Measurements from ENCODE around the gene PCDHGA5. TPM values are rescaled to one million over a fixed set of nuclear protein-coding genes. Genes with fewer than 3 reads are reported as not detected.
A peak's percentile ranks its signal among the peaks of the same experiment; 100 is the strongest.

The PCDHGA5 gene
- total RNA-seq, 1 experiment from 2014 or later: 1.3 TPM

- no peaks in the 10 kb centered on the region for H3K27me3 ChIP-seq (ENCODE audit: insufficient read depth, low read length)
- H3K4me1 ChIP-seq (ENCODE audit: insufficient read depth, low read length): no peaks in the 10 kb centered on the region
- H3K79me2 ChIP-seq (ENCODE audit: insufficient read depth, low read length): no peaks in the 10 kb centered on the region
- WGBS (ENCODE audit: extremely low coverage, insufficient read length, low lambda C conversion rate): 100% methylated on average over 6 of the region's 29 CpGs
- peak within 1 kb of the TSS in 2 of 3 experiments; percentile 56 to 57; a peak in 2 of 7 replicates for H3K27ac Mint-ChIP-seq
- H2BK12ac ChIP-seq (ENCODE audit: insufficient read length, low read depth, low read length): no peak within 1 kb of the TSS
- no peak within 1 kb of the TSS for H2BK5ac ChIP-seq (ENCODE audit: insufficient read length, low read length)
- no peak within 1 kb of the TSS for H4K91ac ChIP-seq (ENCODE audit: insufficient read length, low read depth, low read length)
- H3K56ac ChIP-seq (ENCODE audit: insufficient read length, low read depth, low read length): no peak within 1 kb of the TSS
- no peak within 1 kb of the TSS for H3K9ac ChIP-seq (ENCODE audit: extremely low read depth, insufficient read length, low read length)
- H3K18ac ChIP-seq (ENCODE audit: insufficient read length, low read depth, low read length): peak within 1 kb of the TSS; percentile 51
- H3K36me3 Mint-ChIP-seq (ENCODE audit: insufficient read depth in 1 of 3, low read depth in 3 of 3): peaks cover 14 to 60% (median 33%) of the 10 kb centered on the region in 3 experiments
- H2AFZ ChIP-seq (ENCODE audit: low read length): peak within 1 kb of the TSS; percentile 92
- no peak within 1 kb of the TSS for H4K5ac ChIP-seq (ENCODE audit: insufficient read length, low read depth, low read length)
- H3K27ac ChIP-seq (ENCODE audit: insufficient read length, low read depth, low read length): no peak within 1 kb of the TSS
- H3T11ph ChIP-seq (ENCODE audit: low read length): no peak within 1 kb of the TSS
- H2AK5ac ChIP-seq (ENCODE audit: insufficient read length, low read length): no peak within 1 kb of the TSS
- no peak within 1 kb of the TSS for H2BK120ac ChIP-seq (ENCODE audit: low read depth, low read length, poor library complexity, severe bottlenecking)
- TF ChIP-seq, protein P1, sequence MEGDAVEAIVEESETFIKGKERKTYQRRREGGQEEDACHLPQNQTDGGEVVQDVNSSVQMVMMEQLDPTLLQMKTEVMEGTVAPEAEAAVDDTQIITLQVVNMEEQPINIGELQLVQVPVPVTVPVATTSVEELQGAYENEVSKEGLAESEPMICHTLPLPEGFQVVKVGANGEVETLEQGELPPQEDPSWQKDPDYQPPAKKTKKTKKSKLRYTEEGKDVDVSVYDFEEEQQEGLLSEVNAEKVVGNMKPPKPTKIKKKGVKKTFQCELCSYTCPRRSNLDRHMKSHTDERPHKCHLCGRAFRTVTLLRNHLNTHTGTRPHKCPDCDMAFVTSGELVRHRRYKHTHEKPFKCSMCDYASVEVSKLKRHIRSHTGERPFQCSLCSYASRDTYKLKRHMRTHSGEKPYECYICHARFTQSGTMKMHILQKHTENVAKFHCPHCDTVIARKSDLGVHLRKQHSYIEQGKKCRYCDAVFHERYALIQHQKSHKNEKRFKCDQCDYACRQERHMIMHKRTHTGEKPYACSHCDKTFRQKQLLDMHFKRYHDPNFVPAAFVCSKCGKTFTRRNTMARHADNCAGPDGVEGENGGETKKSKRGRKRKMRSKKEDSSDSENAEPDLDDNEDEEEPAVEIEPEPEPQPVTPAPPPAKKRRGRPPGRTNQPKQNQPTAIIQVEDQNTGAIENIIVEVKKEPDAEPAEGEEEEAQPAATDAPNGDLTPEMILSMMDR (conservative IDR thresholded peaks at IDR 0.05): peak; percentile 83
- H3K4me1 Mint-ChIP-seq: peaks cover 6% of the 10 kb centered on the region in 2 experiments
- peak within 1 kb of the TSS; percentile 81; the same call in 1 of the 2 replicates for H3K14ac ChIP-seq (ENCODE audit: insufficient read depth, low read length)
- no peak within 1 kb of the TSS for H2BK20ac ChIP-seq (ENCODE audit: low read depth, low read length, poor library complexity, severe bottlenecking)
- peaks cover 5% of the 10 kb centered on the region for H3K27me3 Mint-ChIP-seq (ENCODE audit: low read depth)
- H3K79me1 ChIP-seq (ENCODE audit: insufficient read depth, low read depth, low read length, poor library complexity, severe bottlenecking): no peaks in the 10 kb centered on the region
- H4K20me1 ChIP-seq (ENCODE audit: control insufficient read depth, insufficient read depth, insufficient read length): no peaks in the 10 kb centered on the region
- H3K23me2 ChIP-seq (ENCODE audit: insufficient read length, low read depth, low read length, poor library complexity, severe bottlenecking): peaks cover 4% of the 10 kb centered on the region
- peak within 1 kb of the TSS; percentile 32 for H3K4me2 ChIP-seq (ENCODE audit: insufficient read depth, insufficient read length, low read length)
- H4K8ac ChIP-seq (replicated peaks; ENCODE audit: insufficient read length, low read depth, low read length): no peak within 1 kb of the TSS
- no peak within 1 kb of the TSS for H3K4ac ChIP-seq (ENCODE audit: low read depth, low read length)
- H2BK15ac ChIP-seq (ENCODE audit: low read depth, low read length): no peak within 1 kb of the TSS
- no peak within 1 kb of the TSS for H3K23ac ChIP-seq (ENCODE audit: insufficient read length, low read depth, low read length)
- peaks cover 56 to 59% of the 10 kb centered on the region in 2 experiments for H3K9me3 Mint-ChIP-seq
- peak within 1 kb of the TSS in 1 of 2 experiments; percentile 72; a peak in 3 of 5 replicates for H3K4me3 Mint-ChIP-seq
- peak; percentile 87 for DNase-seq
- H3K9me3 ChIP-seq (ENCODE audit: control insufficient read depth, low read depth, low read length): peaks cover 16% of the 10 kb centered on the region
Measured at GRCh38 chr5:141349917-141350619, 13.9 kb upstream of the PCDHGA5 start, which contains the start of gene PCDHGB1. TSS of gene PCDHGB1 (plus strand) at chr5:141350099. CDS start at chr5:141350261, 162 bp downstream.
